Measurements from ENCODE around the gene BMAL1. TPM values are rescaled to one million over a fixed set of nuclear protein-coding genes. Genes with fewer than 3 reads are reported as not detected.
A peak's percentile ranks its signal among the peaks of the same experiment; 100 is the strongest.
"Not testable (repeated sequence)": the region's sequence is repeated elsewhere in the genome, so short reads cannot be mapped to it uniquely, and the experiment has no call there.

Gene BMAL1
- polyA plus RNA-seq, 1 donor, result 9.3 TPM

- DNase-seq, result peak; percentile 34
Observed at GRCh38 chr11:13384908-13385640, 107.5 kb downstream of the BMAL1 start.

GRCh38 chr11:13386567-13386966 is 109.0 kb downstream of the BMAL1 start:
- DNase-seq, result no peak

GRCh38 chr11:13388741-13389140 is 111.2 kb downstream of the BMAL1 start:
- DNase-seq, result no peak

- no peak for DNase-seq
Observed at GRCh38 chr11:13391217-13391616, 113.6 kb downstream of the BMAL1 start.

- not testable (repeated sequence) for DNase-seq
Observed at GRCh38 chr11:13398335-13398734, 120.7 kb downstream of the BMAL1 start.

GRCh38 chr11:13405220-13405619 is 127.6 kb downstream of the BMAL1 start:
- DNase-seq, result no peak

GRCh38 chr11:13415201-13415600 is 137.6 kb downstream of the BMAL1 start:
- DNase-seq, result no peak

- no peak for DNase-seq
Observed at GRCh38 chr11:13421561-13421960, 144.0 kb downstream of the BMAL1 start.

GRCh38 chr11:13423372-13423771 is 145.8 kb downstream of the BMAL1 start:
- no peak for DNase-seq

GRCh38 chr11:13427440-13427839 is 149.8 kb downstream of the BMAL1 start:
- DNase-seq, result no peak

- no peak for DNase-seq
Observed at GRCh38 chr11:13429288-13429687, 151.7 kb downstream of the BMAL1 start.

GRCh38 chr11:13429836-13430235 is 152.2 kb downstream of the BMAL1 start:
- no peak for DNase-seq

- DNase-seq, result no peak
Observed at GRCh38 chr11:13433437-13433836, 155.8 kb downstream of the BMAL1 start.

- no peak for DNase-seq
Observed at GRCh38 chr11:13434247-13435205, 156.9 kb downstream of the BMAL1 start.

- not testable (repeated sequence) for DNase-seq
Observed at GRCh38 chr11:13436836-13437235, 159.2 kb downstream of the BMAL1 start.

Other genes with a start within 250 kb of the BMAL1 start
- 21.7 TPM for gene BTBD10, start 185.4 kb downstream of the BMAL1 start, polyA plus RNA-seq (ENCODE audit: insufficient read length)
- not detected for gene PTH, start 218.2 kb downstream of the BMAL1 start, polyA plus RNA-seq (ENCODE audit: insufficient read length)

All from hindlimb muscle (tissue), 1 donor.